PFSK-1 (cell line): ENCODE results near the gene TMPRSS4.

Experiments
- FOXP2 ChIP-seq: optimal IDR thresholded peaks from 2 replicates; pipeline ENCODE3; 2011; ENCODE audit warnings: borderline replicate concordance, control low read depth, inconsistent platforms; ENCODE audit not compliant: insufficient read depth; ENCODE audit errors: extremely low read length, extremely low read depth
- POLR2AphosphoS5 ChIP-seq: IDR thresholded peaks from 2 replicates; pipeline ENCODE4 v1.6.1; 2012; ENCODE audit warnings: low read depth, mild to moderate bottlenecking, control low read depth, low read length, moderate library complexity
- REST ChIP-seq, 2 experiments: IDR thresholded peaks; 2 replicates each; pipeline versions ENCODE4 v1.6.1 to v1.8.0; 2011 to 2012; ENCODE audit warnings: low read depth in 2 of 2, low read length in 2 of 2, control low read depth in 1 of 2, inconsistent platforms in 1 of 2, mild to moderate bottlenecking in 1 of 2, moderate library complexity in 1 of 2; ENCODE audit not compliant: insufficient read depth in 1 of 2
- SIN3A ChIP-seq: IDR thresholded peaks from 2 replicates; pipeline ENCODE4 v1.6.1; 2012; ENCODE audit warnings: mild to moderate bottlenecking, low read length, moderate library complexity, borderline replicate concordance; ENCODE audit not compliant: insufficient read depth
- TAF1 ChIP-seq: IDR thresholded peaks from 2 replicates; pipeline ENCODE4 v1.6.1; 2012; ENCODE audit warnings: low read length, control low read depth, borderline replicate concordance; ENCODE audit not compliant: insufficient read depth

TMPRSS4 gene

GRCh38 chr11:118106789-118107335, 30.0 kb downstream of the TMPRSS4 start:
- TF ChIP-seq TAF1 (no peak), REST (IDR thresholded peaks at IDR 0.05; ENCODE audit: insufficient read depth in 1 of 2, low read depth in 2 of 2, low read length in 2 of 2) (no peak), POLR2AphosphoS5 (no peak), FOXP2 (no peak), SIN3A (no peak)

- no peak for TF ChIP-seq REST (IDR thresholded peaks at IDR 0.05; ENCODE audit: insufficient read depth in 1 of 2, low read depth in 2 of 2, low read length in 2 of 2)
- no peak for TF ChIP-seq POLR2AphosphoS5
- no peak for TF ChIP-seq FOXP2
- no peak for TF ChIP-seq SIN3A
- TF ChIP-seq TAF1, result no peak
These were observed 31.6 kb downstream of the TMPRSS4 start for GRCh38 chr11:118108513-118108912.

- TF ChIP-seq POLR2AphosphoS5, result no peak
- no peak for TF ChIP-seq FOXP2
- no peak for TF ChIP-seq SIN3A
- TF ChIP-seq TAF1, result no peak
- TF ChIP-seq REST (IDR thresholded peaks at IDR 0.05; ENCODE audit: insufficient read depth in 1 of 2, low read depth in 2 of 2, low read length in 2 of 2), result 0 out of 4 replicates have a peak, but pooled peaks of 1 of the 2 experiments have one; percentile 22
These were observed 32.4 kb downstream of the TMPRSS4 start for GRCh38 chr11:118109231-118109630.

- TF ChIP-seq REST (IDR thresholded peaks at IDR 0.05; ENCODE audit: insufficient read depth in 1 of 2, low read depth in 2 of 2, low read length in 2 of 2) (no peak), POLR2AphosphoS5 (no peak), SIN3A (no peak)
These were observed 34.3 kb downstream of the TMPRSS4 start for GRCh38 chr11:118111019-118111743.

GRCh38 chr11:118111744-118112035, 34.8 kb downstream of the TMPRSS4 start:
- no peak for TF ChIP-seq REST (IDR thresholded peaks at IDR 0.05; ENCODE audit: insufficient read depth in 1 of 2, low read depth in 2 of 2, low read length in 2 of 2)
- no peak for TF ChIP-seq FOXP2
- no peak for TF ChIP-seq POLR2AphosphoS5
- no peak for TF ChIP-seq SIN3A
